NB4 (cell line): ENCODE results near the gene NBEAL2.
"Not testable (repeated sequence)": the region's sequence is repeated elsewhere in the genome, so short reads cannot be mapped to it uniquely, and the experiment has no call there.

ENCODE experiments used
- DNase-seq: peaks from one replicate; pipeline ENCODE4 v3.0.0; 2010; ENCODE audit warnings: low read depth
- H3K4me3 ChIP-seq: one replicate; pipeline ENCODE4 v1.5.1; 2011; ENCODE audit warnings: mild to moderate bottlenecking, low read depth, low read length, moderate library complexity
- MYC ChIP-seq: IDR thresholded peaks from 2 replicates; pipeline ENCODE4 v1.6.1; 2011; ENCODE audit warnings: low read depth, low read length
- POLR2A ChIP-seq: IDR thresholded peaks from 2 replicates; pipeline ENCODE4 v1.6.1; 2011; ENCODE audit warnings: mild to moderate bottlenecking; ENCODE audit not compliant: insufficient read length; ENCODE audit errors: extremely low read depth
- TF ChIP-seq, protein P1 (sequence below): IDR thresholded peaks from 2 replicates; pipeline ENCODE4 v1.6.1; 2011; ENCODE audit warnings: low read depth, low read length
- TF ChIP-seq, protein P2 (sequence below): IDR thresholded peaks from one replicate; pipeline ENCODE4 v1.5.1; 2012; ENCODE audit warnings: low read depth, low read length

The NBEAL2 gene

GRCh38 chr3:47035645-47036044 lies 56.2 kb downstream of the NBEAL2 start:
- TF ChIP-seq, protein P1, sequence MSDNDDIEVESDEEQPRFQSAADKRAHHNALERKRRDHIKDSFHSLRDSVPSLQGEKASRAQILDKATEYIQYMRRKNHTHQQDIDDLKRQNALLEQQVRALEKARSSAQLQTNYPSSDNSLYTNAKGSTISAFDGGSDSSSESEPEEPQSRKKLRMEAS, result no peak
- TF ChIP-seq, protein P2, sequence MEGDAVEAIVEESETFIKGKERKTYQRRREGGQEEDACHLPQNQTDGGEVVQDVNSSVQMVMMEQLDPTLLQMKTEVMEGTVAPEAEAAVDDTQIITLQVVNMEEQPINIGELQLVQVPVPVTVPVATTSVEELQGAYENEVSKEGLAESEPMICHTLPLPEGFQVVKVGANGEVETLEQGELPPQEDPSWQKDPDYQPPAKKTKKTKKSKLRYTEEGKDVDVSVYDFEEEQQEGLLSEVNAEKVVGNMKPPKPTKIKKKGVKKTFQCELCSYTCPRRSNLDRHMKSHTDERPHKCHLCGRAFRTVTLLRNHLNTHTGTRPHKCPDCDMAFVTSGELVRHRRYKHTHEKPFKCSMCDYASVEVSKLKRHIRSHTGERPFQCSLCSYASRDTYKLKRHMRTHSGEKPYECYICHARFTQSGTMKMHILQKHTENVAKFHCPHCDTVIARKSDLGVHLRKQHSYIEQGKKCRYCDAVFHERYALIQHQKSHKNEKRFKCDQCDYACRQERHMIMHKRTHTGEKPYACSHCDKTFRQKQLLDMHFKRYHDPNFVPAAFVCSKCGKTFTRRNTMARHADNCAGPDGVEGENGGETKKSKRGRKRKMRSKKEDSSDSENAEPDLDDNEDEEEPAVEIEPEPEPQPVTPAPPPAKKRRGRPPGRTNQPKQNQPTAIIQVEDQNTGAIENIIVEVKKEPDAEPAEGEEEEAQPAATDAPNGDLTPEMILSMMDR, result no peak
- TF ChIP-seq MYC (no peak), POLR2A (no peak)
- H3K4me3 ChIP-seq, result no peak overlapping the region
- no peak for DNase-seq

DNA sequence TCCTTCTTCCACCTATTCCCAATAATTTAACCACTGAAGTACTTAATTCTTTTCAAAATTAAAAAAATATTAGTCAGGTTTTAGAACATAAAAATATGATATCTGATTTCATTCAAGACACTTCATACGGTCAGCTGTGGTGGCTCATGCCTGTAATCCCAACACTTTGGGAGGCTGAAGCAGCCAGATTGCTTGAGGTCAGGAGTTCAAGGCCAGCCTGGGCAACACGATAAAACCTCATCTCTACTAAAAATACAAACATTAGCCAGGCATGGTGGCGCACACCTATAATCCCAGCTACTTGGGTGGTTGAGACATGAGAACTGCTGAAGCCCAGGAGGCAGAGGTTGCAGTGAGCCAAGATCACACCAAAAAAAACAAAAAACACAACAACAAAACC lies 56.7 kb downstream of the NBEAL2 start:
- H3K4me3 ChIP-seq, result no peak overlapping the region
- no peak for TF ChIP-seq POLR2A
- TF ChIP-seq, protein P2, result no peak
- no peak for TF ChIP-seq MYC
- TF ChIP-seq, protein P1, result no peak
- no peak for DNase-seq

GRCh38 chr3:47037302-47037701 lies 57.8 kb downstream of the NBEAL2 start:
- DNase-seq, H3K4me3 ChIP-seq: not testable (repeated sequence)

DNA sequence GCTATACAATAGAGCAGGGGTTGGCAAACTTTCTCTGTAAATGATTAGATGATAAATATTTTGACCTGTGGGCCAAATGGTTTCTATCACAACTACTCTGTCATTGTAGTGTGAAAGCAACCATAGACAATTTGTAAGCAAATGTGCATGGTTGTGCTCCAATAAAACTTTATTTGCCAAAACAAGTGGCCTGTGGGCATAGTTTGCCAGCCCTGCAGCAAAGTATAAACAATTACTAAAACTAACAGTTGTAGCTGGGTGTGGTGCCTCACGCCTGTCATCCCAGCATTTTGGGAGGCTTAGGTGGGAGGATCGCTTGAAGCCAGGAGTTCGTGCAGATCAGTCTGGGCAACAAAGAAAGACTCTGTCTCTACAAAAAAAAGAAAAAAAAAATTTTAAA lies 61.6 kb downstream of the NBEAL2 start:
- TF ChIP-seq, protein P1, result no peak
- TF ChIP-seq, protein P2, result no peak
- TF ChIP-seq POLR2A, result no peak
- TF ChIP-seq MYC, result no peak
- no peak for DNase-seq
- H3K4me3 ChIP-seq, result no peak overlapping the region

- H3K4me3 ChIP-seq, result no peak overlapping the region
- no peak for DNase-seq
- TF ChIP-seq, protein P1, result no peak
- TF ChIP-seq, protein P2, result no peak
- TF ChIP-seq POLR2A (no peak), MYC (no peak)
These were observed 62.8 kb downstream of the NBEAL2 start for GRCh38 chr3:47042231-47042791.

DNA sequence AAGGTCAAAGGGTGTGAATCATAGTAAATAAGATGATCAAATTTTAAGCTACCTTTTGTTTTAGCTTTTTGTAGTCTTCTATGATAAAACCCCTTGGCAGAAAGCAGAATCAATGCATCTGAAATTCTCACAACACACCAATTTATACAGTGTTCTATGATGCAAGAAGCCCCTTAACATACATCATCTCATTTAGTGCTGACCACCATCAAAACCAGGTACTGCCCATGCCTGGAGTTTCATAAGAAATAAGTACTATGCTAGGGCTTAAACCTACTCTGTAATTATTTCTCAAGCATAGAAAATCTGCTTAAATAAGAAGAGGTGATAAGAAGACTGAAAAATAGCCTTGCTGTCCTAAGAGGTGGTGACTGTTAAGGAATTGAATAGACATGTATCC lies 67.6 kb downstream of the NBEAL2 start:
- TF ChIP-seq, protein P2, result no peak
- TF ChIP-seq, protein P1, result no peak
- DNase-seq, result no peak
- no peak overlapping the region for H3K4me3 ChIP-seq
